GM18520 (cell line): ENCODE results near the gene ALG6.

Experiments
- ATAC-seq: cut with Tn5 transposase; IDR thresholded peaks from one replicate; pipeline ENCODE4 v1.9.1; 2021; ENCODE audit not compliant: unreplicated experiment

The ALG6 gene

GRCh38 chr1:63367215-63368103 lies at the start of gene ALG6:
TSS of gene ALG6 (plus strand) at chr1:63367627. CDS start at chr1:63370978, 3,351 bp downstream.
- peak; percentile 90 for ATAC-seq

GRCh38 chr1:63317817-63318152 lies 49.6 kb upstream of the ALG6 start:
- no peak for ATAC-seq

DNA sequence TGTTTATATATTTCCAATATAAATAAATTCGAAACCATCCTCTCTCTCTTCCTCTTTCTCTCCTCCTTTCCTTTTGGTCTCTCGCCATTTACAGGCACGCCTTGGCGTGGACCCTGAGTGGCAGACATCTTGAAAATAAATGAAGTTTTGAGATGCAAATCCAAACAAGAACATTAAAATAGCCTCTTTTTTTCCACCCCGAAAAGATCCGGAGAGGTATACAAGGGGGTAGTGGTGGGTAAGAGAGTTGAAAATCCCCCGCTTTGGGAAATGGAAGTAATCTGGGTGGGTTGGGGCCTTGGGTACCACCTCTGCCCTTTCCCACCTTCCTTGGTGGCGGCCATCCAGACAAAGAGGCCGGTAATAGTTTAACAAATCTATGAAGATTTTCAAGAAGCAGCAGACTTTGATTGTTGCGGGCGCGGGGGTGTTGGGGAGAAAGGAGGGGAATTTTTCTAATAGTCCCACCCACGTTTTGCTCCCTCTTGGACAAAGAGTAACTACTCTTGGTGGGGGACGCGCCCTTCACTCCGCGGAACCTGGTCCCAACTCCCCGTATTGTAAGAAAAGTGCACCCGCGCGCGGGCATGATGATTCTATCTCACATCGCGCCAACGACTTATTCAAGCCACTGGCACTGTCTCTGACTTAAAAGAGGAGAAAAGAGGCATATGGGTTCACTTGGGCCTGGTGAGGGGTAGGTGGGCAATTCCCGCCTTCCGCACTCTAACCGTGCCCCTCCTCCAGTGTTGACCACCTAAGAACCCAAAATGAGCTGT lies 49.0 kb upstream of the ALG6 start:
- ATAC-seq, result no peak

- no peak for ATAC-seq
These were observed 48.1 kb upstream of the ALG6 start for GRCh38 chr1:63319046-63320021.

DNA sequence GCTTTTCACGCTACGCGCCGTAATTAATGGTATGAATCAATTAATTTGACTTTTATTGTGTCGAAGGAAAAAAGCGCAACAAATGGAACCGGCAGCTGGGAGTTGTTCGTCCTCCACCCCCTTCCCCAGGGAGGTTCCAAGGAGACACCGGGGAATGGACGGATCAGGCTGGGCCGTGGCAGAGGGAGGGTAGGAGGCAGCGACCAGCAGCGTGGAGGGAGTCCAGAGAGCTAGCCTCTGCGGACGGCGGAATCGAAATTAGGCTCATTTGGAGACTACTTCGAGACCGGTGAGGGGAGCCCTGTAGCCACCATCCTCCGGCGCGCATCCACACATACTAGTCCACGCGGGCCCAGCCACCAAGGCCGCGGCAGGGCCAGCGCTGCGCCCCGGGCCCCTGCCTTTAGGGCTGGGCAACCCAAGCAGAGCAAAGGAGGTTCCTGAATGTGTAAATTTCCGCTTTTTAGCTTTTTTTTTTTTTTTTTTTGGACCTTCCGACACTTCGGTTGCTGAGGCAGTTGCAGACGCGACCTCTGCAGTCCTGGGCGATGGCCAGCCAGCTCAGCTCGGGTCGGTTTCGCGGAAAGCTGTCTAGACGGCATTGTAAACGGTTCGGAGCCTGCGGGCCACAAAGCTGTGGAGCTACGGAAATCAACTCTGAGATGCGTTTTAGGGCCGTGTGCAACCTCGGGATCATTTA lies 47.3 kb upstream of the ALG6 start:
- no peak for ATAC-seq

DNA sequence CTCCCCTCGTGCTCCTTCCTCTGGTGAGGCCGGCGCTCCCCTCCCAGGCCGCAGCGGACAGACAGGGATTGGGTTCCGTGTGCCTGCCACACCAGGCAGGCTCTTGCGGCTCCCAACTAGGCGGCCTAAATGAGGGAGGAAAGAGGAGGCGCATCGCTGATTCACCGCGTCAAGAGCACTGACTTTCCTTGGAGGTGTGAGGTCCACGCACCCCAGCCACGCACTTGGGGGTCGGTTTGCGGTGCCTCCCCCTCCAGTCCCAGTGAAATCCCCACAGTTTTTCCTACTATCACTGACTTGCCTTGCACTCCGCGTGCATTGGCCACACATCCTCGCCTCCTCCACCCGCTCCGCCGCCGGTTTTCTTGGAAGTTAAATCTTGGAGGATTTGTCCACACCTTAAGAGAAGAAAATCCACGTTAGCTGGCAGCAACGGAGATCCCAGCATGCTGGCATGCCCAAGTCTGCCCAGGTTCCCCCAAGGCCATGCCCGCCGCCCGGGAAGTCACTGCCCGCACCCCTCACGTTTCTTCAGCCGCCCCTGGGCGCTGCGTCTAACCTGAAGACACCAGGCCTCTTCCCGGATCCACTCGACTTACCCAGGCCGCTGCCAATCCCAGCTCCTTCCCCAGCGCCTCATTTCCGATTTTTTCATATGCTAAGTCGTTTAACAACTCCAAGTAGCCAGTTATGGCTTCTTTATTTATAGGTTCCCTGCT lies 46.2 kb upstream of the ALG6 start:
- ATAC-seq, result no peak

- no peak for ATAC-seq
These were observed 45.7 kb upstream of the ALG6 start for GRCh38 chr1:63321785-63322113.

- no peak for ATAC-seq
These were observed 45.1 kb upstream of the ALG6 start, which contains the start of gene FOXD3 for GRCh38 chr1:63322114-63322943. TSS of gene FOXD3 (plus strand) at chr1:63322567. CDS start at chr1:63323059, 492 bp downstream.

GRCh38 chr1:63322944-63323864 lies 44.2 kb upstream of the ALG6 start:
- no peak for ATAC-seq

- ATAC-seq, result no peak
These were observed 43.3 kb upstream of the ALG6 start for GRCh38 chr1:63323865-63324778.

- no peak for ATAC-seq
These were observed 42.7 kb upstream of the ALG6 start for GRCh38 chr1:63324779-63325119.

DNA sequence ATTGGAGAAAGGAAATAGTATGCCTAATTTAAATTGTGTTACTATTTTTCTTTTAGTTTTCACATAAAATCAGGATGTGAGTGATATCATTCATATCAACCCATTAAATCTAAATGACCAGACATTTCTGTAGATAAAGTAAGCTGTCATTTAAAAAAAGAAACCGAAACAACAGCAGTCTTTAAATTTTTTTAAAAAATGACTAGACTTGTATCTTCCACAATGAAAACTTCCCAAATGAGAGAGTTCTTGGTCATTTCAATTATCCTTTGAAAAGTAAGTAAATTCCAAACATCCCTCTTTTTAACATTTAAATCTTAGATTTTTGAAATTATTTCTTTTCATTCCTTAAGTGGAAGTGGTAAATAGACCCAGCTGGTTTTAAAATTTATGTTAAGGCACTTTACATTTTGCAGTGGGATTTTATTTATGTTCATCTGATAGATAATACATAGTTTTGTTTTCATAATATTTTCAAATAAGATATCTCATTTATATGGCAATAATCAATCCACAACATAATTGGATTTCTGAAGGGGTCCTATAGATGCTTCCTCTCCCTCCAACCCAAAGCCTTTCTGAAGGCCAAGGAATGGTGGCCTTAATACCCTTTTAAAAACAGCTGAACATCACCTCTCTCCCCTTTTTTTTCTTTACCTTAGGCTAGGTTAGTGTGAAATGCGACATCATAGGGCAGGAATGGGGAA lies 42.0 kb upstream of the ALG6 start:
- no peak for ATAC-seq

GRCh38 chr1:63326106-63326472 lies 41.3 kb upstream of the ALG6 start:
- no peak for ATAC-seq

DNA sequence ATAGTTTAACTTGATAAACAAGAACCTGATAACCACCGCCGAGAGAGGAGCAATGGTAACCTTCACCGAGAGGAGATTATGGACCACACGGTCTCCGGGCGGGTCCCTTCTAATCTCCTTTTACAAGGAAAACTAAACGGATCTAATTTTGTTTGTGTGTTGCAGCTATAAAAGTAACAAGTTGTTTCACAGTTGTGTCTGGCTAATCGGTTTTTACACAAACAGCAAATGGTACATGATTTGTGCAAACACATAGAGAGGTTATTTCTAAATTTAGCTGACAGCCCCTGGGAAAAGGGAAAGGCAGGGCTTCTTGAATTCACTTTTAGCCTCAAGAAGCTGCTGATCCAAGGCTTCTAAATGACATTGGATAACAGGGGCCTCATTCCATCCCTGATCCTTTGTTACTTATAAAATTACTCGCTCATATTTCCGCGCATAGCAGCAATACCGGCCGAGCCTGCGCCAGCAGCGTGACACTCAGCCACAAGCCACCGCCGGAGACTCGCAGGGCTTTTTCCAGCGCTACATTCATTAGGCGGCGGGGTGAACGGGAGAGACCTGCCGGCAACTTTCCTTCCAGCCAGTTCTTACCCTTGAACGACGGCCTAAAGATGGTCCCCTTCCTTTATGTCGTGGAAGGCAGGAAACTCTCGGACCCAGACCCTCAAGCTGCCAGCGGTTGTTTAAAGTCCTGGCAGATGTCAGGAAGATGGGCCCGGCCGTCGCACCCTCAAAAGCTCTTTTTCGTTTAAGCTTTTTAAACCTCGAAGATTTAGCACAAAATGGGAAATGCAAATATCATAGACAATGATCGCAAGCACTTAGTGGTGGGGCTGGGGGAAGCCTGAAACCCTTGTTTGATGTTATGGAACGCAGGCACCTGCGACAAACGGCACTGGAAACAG lies 40.7 kb upstream of the ALG6 start:
- no peak for ATAC-seq

GRCh38 chr1:63327417-63328054 lies 39.9 kb upstream of the ALG6 start:
- no peak for ATAC-seq
